Endothelial cell of umbilical vein (primary cell): ENCODE results near the gene LCOR. TPM values are rescaled to one million over a fixed set of nuclear protein-coding genes. Genes with fewer than 3 reads are reported as not detected.

Experiments
- BruUV-seq: library from RNA; stranded (reverse); fragments of 400-500 nt; replicated peaks from 2 replicates; lab custom pipeline; 2021; lab: Mats Ljungman, UMichigan
- CTCF ChIA-PET: fragments of 300-600, 350-600 bp; sonication (Branson Sonifier 250); formaldehyde crosslinking; loops from one replicate; lab custom pipeline; 2021; ENCODE audit warnings: antibody characterized with exemption, inconsistent platforms; lab: Charles Lee
- POLR2A ChIA-PET: fragments of 300-600, 350-600 bp; sonication (Branson Sonifier 250); formaldehyde crosslinking; loops from one replicate; lab custom pipeline; 2021; ENCODE audit warnings: antibody characterized with exemption, inconsistent platforms; lab: Charles Lee
- DNase-seq: peaks from one replicate; pipeline ENCODE4 v3.0.0-alpha.2; 2011; ENCODE audit warnings: low read depth, low spot score
- FAIRE-seq: peaks from 2 replicates; lab custom pipeline; 2011; peaks lifted over from hg19 to GRCh38; lab: Jason Lieb, UNC
- H2AFZ ChIP-seq: 2 replicates; pipeline ENCODE4 v1.6.0; 2012; ENCODE audit warnings: low read depth, low read length, control low read depth, inconsistent platforms
- H3K27ac ChIP-seq: 2 replicates; pipeline ENCODE4 v1.5.1; 2011; ENCODE audit warnings: low read depth, mild to moderate bottlenecking, control low read depth, low read length, moderate library complexity; ENCODE audit not compliant: insufficient read depth
- H3K27me3 ChIP-seq, 2 experiments: 2 replicates each; pipeline versions ENCODE4 v1.6.0 to v1.6.1; 2011; ENCODE audit warnings: low read length in 2 of 2, mixed read lengths in 1 of 2; ENCODE audit not compliant: control insufficient read depth in 2 of 2, insufficient read depth in 2 of 2
- H3K36me3 ChIP-seq, 2 experiments: 2 replicates in 1 of 2; 3 replicates in 1 of 2; pipeline ENCODE4 v1.5.1; 2011; ENCODE audit warnings: low read length in 2 of 2, mild to moderate bottlenecking in 1 of 2, moderate library complexity in 1 of 2; ENCODE audit not compliant: control insufficient read depth in 2 of 2, insufficient read depth in 2 of 2; ENCODE audit errors: extremely low read depth in 1 of 2
- H3K4me1 ChIP-seq: 3 replicates; pipeline ENCODE4 v1.5.1; 2011; ENCODE audit warnings: mild to moderate bottlenecking, low read length; ENCODE audit not compliant: control insufficient read depth, insufficient read depth; ENCODE audit errors: extremely low read depth
- H3K4me2 ChIP-seq: 2 replicates; pipeline ENCODE4 v1.6.1; 2011; ENCODE audit warnings: low read length, control low read depth, mixed read lengths; ENCODE audit not compliant: insufficient read depth
- H3K4me3 ChIP-seq, 3 experiments: fragments of 200-600 bp in 1 of 3; sonication (generic), shearing (Covaris generic) in 1 of 3; replicated peaks in 1 of 3; 2 replicates each; pipeline ENCODE4 v1.5.1; 2011 to 2016; ENCODE audit warnings: control low read depth in 3 of 3, low read length in 3 of 3, mild to moderate bottlenecking in 2 of 3, inconsistent platforms in 1 of 3, low read depth in 1 of 3, moderate library complexity in 1 of 3; ENCODE audit not compliant: insufficient read depth in 1 of 3
- H3K79me2 ChIP-seq: 2 replicates; pipeline ENCODE4 v1.6.0; 2012; ENCODE audit warnings: low read length, inconsistent platforms; ENCODE audit not compliant: control insufficient read depth, insufficient read depth
- H3K9ac ChIP-seq: replicated peaks from 2 replicates; pipeline ENCODE3; 2011; ENCODE audit warnings: low read length, control low read depth; ENCODE audit not compliant: insufficient read depth; ENCODE audit errors: extremely low read depth
- H3K9me1 ChIP-seq: replicated peaks from 3 replicates; pipeline ENCODE4 v1.6.0; 2011; ENCODE audit warnings: mild to moderate bottlenecking, low read length; ENCODE audit not compliant: control insufficient read depth, insufficient read depth; ENCODE audit errors: extremely low read depth
- H3K9me3 ChIP-seq: replicated peaks from 2 replicates; pipeline ENCODE4 v1.5.1; 2012; ENCODE audit warnings: low read length, inconsistent platforms; ENCODE audit not compliant: control insufficient read depth, insufficient read depth
- H4K20me1 ChIP-seq: replicated peaks from 2 replicates; pipeline ENCODE3; 2011; ENCODE audit warnings: mild to moderate bottlenecking, low read length; ENCODE audit not compliant: control insufficient read depth, insufficient read depth; ENCODE audit errors: extremely low read depth
- CTCF ChIP-seq, 2 donors: IDR thresholded peaks; 1 replicate in 1 of 2; 2 replicates in 1 of 2; pipeline ENCODE4 v1.5.1; 2011; ENCODE audit warnings: low read length in 2 of 2, mild to moderate bottlenecking in 2 of 2, moderate library complexity in 2 of 2, control low read depth in 1 of 2, inconsistent platforms in 1 of 2, low read depth in 1 of 2; ENCODE audit not compliant: insufficient read depth in 1 of 2; ENCODE audit errors: extremely low read depth in 1 of 2
- FOS ChIP-seq: IDR thresholded peaks from 2 replicates; pipeline ENCODE4 v1.6.1; 2011; ENCODE audit warnings: mild to moderate bottlenecking, low read length, moderate library complexity, borderline replicate concordance; ENCODE audit not compliant: insufficient read depth
- GATA2 ChIP-seq: IDR thresholded peaks from 2 replicates; pipeline ENCODE4 v1.7.0; 2011; ENCODE audit warnings: low read depth, mild to moderate bottlenecking, moderate library complexity, mixed read lengths, low read length; ENCODE audit not compliant: insufficient read length, insufficient read depth
- JUN ChIP-seq: IDR thresholded peaks from 2 replicates; pipeline ENCODE4 v1.6.1; 2011; ENCODE audit warnings: borderline replicate concordance, low read depth; ENCODE audit not compliant: insufficient read length, insufficient read depth
- MAX ChIP-seq: IDR thresholded peaks from 2 replicates; pipeline ENCODE4 v1.6.1; 2011; ENCODE audit not compliant: insufficient read depth, insufficient read length
- MYC ChIP-seq: IDR thresholded peaks from one replicate; pipeline ENCODE4 v1.6.1; 2011; ENCODE audit warnings: mild to moderate bottlenecking, low read depth, low read length
- POLR2AphosphoS5 ChIP-seq: IDR thresholded peaks from 2 replicates; pipeline ENCODE4 v1.6.1; 2012; ENCODE audit warnings: low read depth, mild to moderate bottlenecking, control low read depth, low read length, moderate library complexity; ENCODE audit not compliant: insufficient read depth
- dilution Hi-C: fragments of 300-500 bp; cut with MboI; formaldehyde crosslinking; loops from one replicate; pipeline ENCODE4 v1.15.0; 2019; ENCODE audit warnings: low sequenced_read_pairs; ENCODE audit not compliant: extremely low pct_ligation_motif_present
- intact Hi-C: fragments of 100-400 bp; cut with micrococcal nuclease; formaldehyde crosslinking; loops from one replicate; pipeline ENCODE4 v1.10.0; 2022
- polyA plus RNA-seq, 4 experiments: library from polyadenylated mRNA; depleted of rRNA in 3 of 4; stranded (reverse) in 3 of 4; unstranded in 1 of 4; fragments of >200 nt; gene quantifications; 2 replicates each; pipeline versions ENCODE4 v1.2.1 to v1.2.3, GENCODE V29; 2011 to 2012; ENCODE audit warnings: missing spikeins in 1 of 4
- total RNA-seq: library from RNA; stranded (reverse); gene quantifications from 2 replicates; pipeline ENCODE4 v1.2.3, GENCODE V29; 2021

The LCOR gene
- total and polyA plus RNA-seq, 2 donors (not counting 3 experiments of a cell fraction or from before 2014, with no cell fraction given), result 11.6 to 39.0 TPM

DNA sequence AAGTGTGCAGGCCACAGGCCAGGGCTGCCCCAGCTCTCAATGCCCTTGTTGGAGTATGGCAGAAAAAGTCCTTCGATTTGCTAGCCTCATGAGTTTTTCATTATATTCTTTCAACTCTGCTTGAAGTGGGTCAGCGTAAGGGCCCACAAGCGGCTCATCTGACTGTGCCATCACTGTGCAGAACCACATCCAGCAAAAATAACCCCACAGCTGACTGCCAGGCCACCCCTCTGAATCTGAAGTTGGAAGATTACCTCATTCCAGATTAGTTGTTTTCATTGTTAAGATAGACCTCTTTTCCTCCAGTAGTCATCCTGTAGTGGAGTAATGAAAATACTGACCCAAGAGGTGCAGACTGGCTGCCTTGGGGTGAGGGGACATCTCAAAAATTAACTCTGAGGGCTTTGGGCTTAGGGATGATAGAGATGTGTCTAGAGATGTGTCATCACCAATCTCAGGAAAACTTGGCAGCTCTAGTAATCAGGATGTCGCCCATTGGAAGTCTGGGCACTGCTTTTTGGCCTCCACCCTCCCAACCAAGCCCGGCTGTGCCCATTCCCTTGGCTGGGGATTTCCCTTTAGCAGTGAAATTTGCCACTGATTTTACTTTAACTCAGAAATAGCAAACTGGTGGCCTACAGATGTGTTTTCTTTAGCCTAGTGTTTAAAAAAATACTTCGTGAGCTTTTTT is 164.3 kb downstream of the LCOR start:
- Histone ChIP-seq H2AFZ (no peak overlapping the region), H3K27me3 (no peaks in the 10 kb centered on the region), H3K4me2 (no peak overlapping the region), H4K20me1 (no peaks in the 10 kb centered on the region), H3K4me3 (no peak overlapping the region), H3K36me3 (no peaks in the 10 kb centered on the region), H3K27ac (no peak overlapping the region), H3K4me1 (no peaks in the 10 kb centered on the region), H3K9ac (no peak overlapping the region), H3K9me1 (no peaks in the 10 kb centered on the region), H3K79me2 (no peaks in the 10 kb centered on the region), H3K9me3 (no peaks in the 10 kb centered on the region)
- dilution Hi-C loops (no loop called here), intact Hi-C loops (no loop called here)
- BruUV-seq, result no TSS peak
- FAIRE-seq (no peak), DNase-seq (no peak)
- ChIA-PET POLR2A (no interaction called here), CTCF (interaction anchor here (1.2 to 2.5 kb wide), 3 partner anchors 13 to 41 kb away, joined by 4 to 19 read pairs (median 10); no protein-coding TSS in a partner anchor)
- TF ChIP-seq FOS (no peak), MAX (no peak), JUN (no peak), MYC (no peak), CTCF (IDR thresholded peaks at IDR 0.05; ENCODE audit: extremely low read depth in 1 of 2, insufficient read depth in 1 of 2, low read depth in 1 of 2, low read length in 2 of 2) (no peak), GATA2 (no peak), POLR2AphosphoS5 (no peak)
